Thoracic aorta endothelial cell (primary cell): ENCODE results near the gene NUTM2E. TPM values are rescaled to one million over a fixed set of nuclear protein-coding genes. Genes with fewer than 3 reads are reported as not detected.

Experiments
- total RNA-seq: library from RNA; depleted of rRNA; stranded (reverse); fragments of >200 nt; gene quantifications from 2 replicates; pipeline ENCODE4 v1.2.3, GENCODE V29; 2012

NUTM2E gene, protein sequence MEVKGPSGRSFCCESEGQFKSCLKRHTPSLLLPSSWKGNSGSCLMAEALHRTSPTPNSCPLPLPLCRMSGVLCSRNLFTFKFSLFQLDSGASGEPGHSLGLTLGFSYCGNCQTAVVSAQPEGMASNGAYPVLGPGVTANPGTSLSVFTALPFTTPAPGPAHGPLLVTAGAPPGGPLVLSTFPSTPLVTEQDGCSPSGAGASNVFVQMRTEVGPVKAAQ (N-terminal part only)
- not detected in 2 replicates for total RNA-seq

DNA sequence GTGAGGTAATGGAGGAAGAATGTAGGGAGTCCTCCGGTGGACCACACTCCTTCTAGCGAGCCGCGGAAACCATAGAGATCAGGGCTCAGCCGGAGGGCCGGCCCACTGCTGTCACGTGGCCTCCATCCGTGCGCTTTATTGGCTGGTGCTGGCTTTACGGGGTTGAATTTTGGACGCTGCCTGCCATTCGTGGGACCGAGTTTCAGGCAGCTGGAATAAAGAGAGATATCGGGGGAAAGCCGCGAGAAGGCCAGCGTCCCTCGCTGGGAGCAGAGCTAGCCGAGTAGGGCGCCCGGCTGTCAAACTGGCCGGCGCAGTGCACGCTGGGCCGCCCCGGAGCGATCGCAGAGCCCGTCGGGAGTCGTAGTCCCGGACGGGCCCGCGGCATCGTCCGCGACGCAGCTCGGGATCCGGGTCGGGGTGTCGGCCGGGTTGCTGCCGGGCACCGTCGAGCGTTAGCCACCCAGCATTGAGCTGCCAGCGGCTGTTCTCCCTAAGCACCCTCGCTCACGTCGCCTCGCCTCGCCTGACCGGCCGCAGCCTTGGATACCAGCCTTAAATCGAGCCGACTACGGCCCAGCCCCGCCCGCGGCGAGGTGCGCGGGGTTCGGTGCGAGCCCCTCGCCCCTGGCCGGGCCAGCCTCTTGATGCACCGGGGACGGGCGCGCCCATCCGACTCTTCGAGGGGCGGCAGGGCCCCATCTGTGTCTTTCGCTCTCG, at the start of gene NUTM2E:
NUTM2E (plus strand) TSS at position 244 of the 720 bp plus-strand sequence. CDS start 15,002 bp downstream, outside the sequence.

Other genes starting within 250 kb of the NUTM2E start
- gene SFTPA1, start 215.8 kb upstream of the NUTM2E start, total RNA-seq, result not detected in 2 replicates
- gene NUTM2B, start 123.5 kb upstream of the NUTM2E start, total RNA-seq, result 0.22 and 0.27 TPM in 2 replicates
- not detected in 2 replicates for gene SFTPD, start 122.4 kb downstream of the NUTM2E start, total RNA-seq